ENCODE data around the gene SEZ6L2.

The SEZ6L2 gene

DNA sequence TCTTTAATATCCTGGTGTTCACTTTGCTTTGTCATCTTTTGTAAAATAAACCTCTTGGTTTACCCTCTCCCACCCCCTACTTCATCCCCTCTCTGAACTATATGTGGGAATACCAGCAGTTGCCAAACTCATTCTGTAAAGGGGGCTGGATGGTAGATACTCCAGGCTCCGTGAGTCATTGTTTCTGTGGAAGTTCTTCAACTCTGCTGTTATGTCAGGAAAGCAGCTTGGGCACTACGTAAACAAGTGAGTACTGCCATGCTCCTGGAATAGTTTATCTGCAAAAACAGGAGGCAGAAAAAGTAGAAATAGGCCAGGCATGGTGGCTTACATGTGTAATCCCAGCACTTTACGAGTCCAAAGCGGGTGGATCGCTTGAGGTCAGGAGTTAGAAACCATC, 61.5 kb downstream of the SEZ6L2 start:
- no peaks in the 10 kb centered on the region for H3K9me3 ChIP-seq (ENCODE audit: insufficient read depth, low read depth, low read length)
- H3K27me3 ChIP-seq (ENCODE audit: insufficient read depth, low read length, poor library complexity, severe bottlenecking) = no peaks in the 10 kb centered on the region
- no peaks in the 10 kb centered on the region for H3K36me3 ChIP-seq (ENCODE audit: insufficient read depth, low read length)
- no peak overlapping the region for H3K4me2 ChIP-seq (ENCODE audit: low read depth, low read length, poor library complexity, severe bottlenecking)
- no peaks in the 10 kb centered on the region for H3K79me2 ChIP-seq (ENCODE audit: insufficient read depth, low read length)
- H3K4me3 ChIP-seq (ENCODE audit: low read length, poor library complexity, severe bottlenecking) = no peak overlapping the region
- H3K9me2 ChIP-seq (replicated peaks; ENCODE audit: low read depth, low read length) = no peaks in the 10 kb centered on the region
- H4K20me1 ChIP-seq (ENCODE audit: insufficient read depth, low read length, poor library complexity, severe bottlenecking) = no peaks in the 10 kb centered on the region
- no peaks in the 10 kb centered on the region for H3F3A ChIP-seq (ENCODE audit: low read depth)
- no peak for TF ChIP-seq EZH2phosphoT487 (IDR thresholded peaks at IDR 0.05; ENCODE audit: borderline replicate concordance)
- TF ChIP-seq, protein P1, sequence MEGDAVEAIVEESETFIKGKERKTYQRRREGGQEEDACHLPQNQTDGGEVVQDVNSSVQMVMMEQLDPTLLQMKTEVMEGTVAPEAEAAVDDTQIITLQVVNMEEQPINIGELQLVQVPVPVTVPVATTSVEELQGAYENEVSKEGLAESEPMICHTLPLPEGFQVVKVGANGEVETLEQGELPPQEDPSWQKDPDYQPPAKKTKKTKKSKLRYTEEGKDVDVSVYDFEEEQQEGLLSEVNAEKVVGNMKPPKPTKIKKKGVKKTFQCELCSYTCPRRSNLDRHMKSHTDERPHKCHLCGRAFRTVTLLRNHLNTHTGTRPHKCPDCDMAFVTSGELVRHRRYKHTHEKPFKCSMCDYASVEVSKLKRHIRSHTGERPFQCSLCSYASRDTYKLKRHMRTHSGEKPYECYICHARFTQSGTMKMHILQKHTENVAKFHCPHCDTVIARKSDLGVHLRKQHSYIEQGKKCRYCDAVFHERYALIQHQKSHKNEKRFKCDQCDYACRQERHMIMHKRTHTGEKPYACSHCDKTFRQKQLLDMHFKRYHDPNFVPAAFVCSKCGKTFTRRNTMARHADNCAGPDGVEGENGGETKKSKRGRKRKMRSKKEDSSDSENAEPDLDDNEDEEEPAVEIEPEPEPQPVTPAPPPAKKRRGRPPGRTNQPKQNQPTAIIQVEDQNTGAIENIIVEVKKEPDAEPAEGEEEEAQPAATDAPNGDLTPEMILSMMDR (conservative IDR thresholded peaks at IDR 0.05; ENCODE audit: low read length) = no peak
- H2AFZ ChIP-seq (ENCODE audit: low read length) = no peak overlapping the region
- H3K9ac ChIP-seq (ENCODE audit: low read depth, low read length, poor library complexity, severe bottlenecking) = no peak overlapping the region
- no peaks in the 10 kb centered on the region for H3K4me1 ChIP-seq (ENCODE audit: insufficient read depth, low read length, poor library complexity, severe bottlenecking)

DNA sequence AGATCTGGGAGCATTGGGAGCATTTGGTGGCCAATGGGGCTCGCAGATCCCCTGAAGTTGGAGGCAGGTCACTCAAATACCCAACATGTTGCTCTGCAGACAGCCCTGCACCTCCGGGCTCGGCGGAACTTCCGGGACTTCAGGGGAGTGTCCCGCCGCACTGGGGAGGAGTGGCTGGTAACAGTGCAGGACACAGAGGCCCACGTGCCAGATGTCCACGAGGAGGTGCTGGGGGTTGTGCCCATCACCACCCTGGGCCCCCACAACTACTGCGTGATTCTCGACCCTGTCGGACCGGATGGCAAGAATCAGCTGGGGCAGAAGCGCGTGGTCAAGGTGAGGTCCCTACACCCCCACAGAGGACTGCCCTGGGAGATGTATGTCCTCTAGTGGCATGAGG, 62.7 kb downstream of the SEZ6L2 start:
- no peaks in the 10 kb centered on the region for H3F3A ChIP-seq (ENCODE audit: low read depth)
- H2AFZ ChIP-seq (ENCODE audit: low read length) = no peak overlapping the region
- H3K9me3 ChIP-seq (ENCODE audit: insufficient read depth, low read depth, low read length) = no peaks in the 10 kb centered on the region
- TF ChIP-seq EZH2phosphoT487 (IDR thresholded peaks at IDR 0.05; ENCODE audit: borderline replicate concordance) = no peak
- TF ChIP-seq, protein P1 (conservative IDR thresholded peaks at IDR 0.05; ENCODE audit: low read length) = no peak
- no peak overlapping the region for H3K4me3 ChIP-seq (ENCODE audit: low read length, poor library complexity, severe bottlenecking)
- H3K9me2 ChIP-seq (replicated peaks; ENCODE audit: low read depth, low read length) = no peaks in the 10 kb centered on the region
- no peaks in the 10 kb centered on the region for H3K4me1 ChIP-seq (ENCODE audit: insufficient read depth, low read length, poor library complexity, severe bottlenecking)
- H3K4me2 ChIP-seq (ENCODE audit: low read depth, low read length, poor library complexity, severe bottlenecking) = no peak overlapping the region
- H4K20me1 ChIP-seq (ENCODE audit: insufficient read depth, low read length, poor library complexity, severe bottlenecking) = no peaks in the 10 kb centered on the region
- H3K79me2 ChIP-seq (ENCODE audit: insufficient read depth, low read length) = no peaks in the 10 kb centered on the region
- H3K36me3 ChIP-seq (ENCODE audit: insufficient read depth, low read length) = no peaks in the 10 kb centered on the region
- H3K9ac ChIP-seq (ENCODE audit: low read depth, low read length, poor library complexity, severe bottlenecking) = no peak overlapping the region
- no peaks in the 10 kb centered on the region for H3K27me3 ChIP-seq (ENCODE audit: insufficient read depth, low read length, poor library complexity, severe bottlenecking)

DNA sequence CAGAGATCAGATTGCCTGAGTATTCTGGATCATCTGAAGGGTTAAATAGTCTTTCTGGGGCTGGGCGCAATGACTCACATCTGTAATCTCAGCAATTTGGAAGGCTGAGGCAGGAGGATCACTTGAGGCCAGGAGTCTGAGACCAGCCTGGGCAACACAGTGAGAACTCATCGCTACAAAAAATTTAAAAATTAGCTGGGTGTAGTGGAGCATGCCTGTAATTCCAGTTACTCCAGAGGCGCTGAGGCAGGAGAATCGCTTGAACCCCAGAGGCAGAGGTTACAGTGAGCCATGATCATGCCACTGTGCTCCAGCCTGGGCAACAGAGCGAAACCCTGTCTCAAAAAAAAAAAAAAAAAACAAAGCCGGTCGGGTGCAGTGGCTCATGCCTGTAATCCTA, 63.4 kb downstream of the SEZ6L2 start:
- H3K4me2 ChIP-seq (ENCODE audit: low read depth, low read length, poor library complexity, severe bottlenecking) = no peak overlapping the region
- no peaks in the 10 kb centered on the region for H3K36me3 ChIP-seq (ENCODE audit: insufficient read depth, low read length)
- H3K79me2 ChIP-seq (ENCODE audit: insufficient read depth, low read length) = no peaks in the 10 kb centered on the region

More for the DNA sequence above, 63.4 kb downstream of the SEZ6L2 start:
- Histone ChIP-seq H3F3A (ENCODE audit: low read depth) (no peaks in the 10 kb centered on the region), H3K9me2 (replicated peaks; ENCODE audit: low read depth, low read length) (no peaks in the 10 kb centered on the region), H3K9me3 (ENCODE audit: insufficient read depth, low read depth, low read length) (no peaks in the 10 kb centered on the region), H3K9ac (ENCODE audit: low read depth, low read length, poor library complexity, severe bottlenecking) (no peak overlapping the region), H3K27me3 (ENCODE audit: insufficient read depth, low read length, poor library complexity, severe bottlenecking) (no peaks in the 10 kb centered on the region), H3K4me3 (ENCODE audit: low read length, poor library complexity, severe bottlenecking) (no peak overlapping the region), H3K4me1 (ENCODE audit: insufficient read depth, low read length, poor library complexity, severe bottlenecking) (no peaks in the 10 kb centered on the region), H4K20me1 (ENCODE audit: insufficient read depth, low read length, poor library complexity, severe bottlenecking) (no peaks in the 10 kb centered on the region), H2AFZ (ENCODE audit: low read length) (no peak overlapping the region)
- no peak for TF ChIP-seq EZH2phosphoT487 (IDR thresholded peaks at IDR 0.05; ENCODE audit: borderline replicate concordance)
- TF ChIP-seq, protein P1 (conservative IDR thresholded peaks at IDR 0.05; ENCODE audit: low read length) = no peak

Data from Loucy (cell line).